Endothelial cell (in vitro differentiated cells): ENCODE data around the gene PAOX. TPM values are rescaled to one million over a fixed set of nuclear protein-coding genes. Genes with fewer than 3 reads are reported as not detected.
"Not testable (repeated sequence)": the region's sequence is repeated elsewhere in the genome, so short reads cannot be mapped to it uniquely, and the experiment has no call there.

ENCODE experiments used
- DNase-seq: peaks from one replicate; pipeline ENCODE4 v3.0.0; 2021; ENCODE audit warnings: low spot score
- H3K27ac Mint-ChIP-seq: one replicate; pipeline ENCODE4 v1.8.0; 2021; ENCODE audit warnings: mixed read lengths, inconsistent platforms; ENCODE audit not compliant: unreplicated experiment
- H3K27me3 Mint-ChIP-seq: one replicate; pipeline ENCODE4 v1.8.0; 2021; ENCODE audit warnings: mild to moderate bottlenecking, moderate library complexity, mixed read lengths, inconsistent platforms; ENCODE audit not compliant: unreplicated experiment
- H3K36me3 Mint-ChIP-seq: one replicate; pipeline ENCODE4 v1.8.0; 2021; ENCODE audit warnings: mild to moderate bottlenecking, low read depth, mixed read lengths, inconsistent platforms; ENCODE audit not compliant: unreplicated experiment
- H3K4me1 Mint-ChIP-seq: one replicate; pipeline ENCODE4 v1.8.0; 2021; ENCODE audit warnings: mild to moderate bottlenecking, mixed read lengths, inconsistent platforms; ENCODE audit not compliant: unreplicated experiment
- H3K4me3 Mint-ChIP-seq: one replicate; pipeline ENCODE4 v1.8.0; 2021; ENCODE audit warnings: mild to moderate bottlenecking, mixed read lengths, inconsistent platforms; ENCODE audit not compliant: unreplicated experiment
- H3K9me3 Mint-ChIP-seq: one replicate; pipeline ENCODE4 v1.8.0; 2021; ENCODE audit warnings: mixed read lengths, inconsistent platforms; ENCODE audit not compliant: unreplicated experiment
- total RNA-seq: library from RNA; stranded (reverse); fragmentation: NEBNext Ultra II Directional; extraction: Animal tissue kit (Norgen Biotek cat#: 25700); gene quantifications from one replicate; pipeline ENCODE4 v1.2.1, GENCODE V29; 2021; ENCODE audit not compliant: unreplicated experiment
- TF ChIP-seq, protein P1 (sequence below): fragments of 200-600 bp; sonication (generic); IDR thresholded peaks from one replicate; pipeline ENCODE4 v1.5.0; 2021; ENCODE audit warnings: antibody characterized with exemption; ENCODE audit not compliant: unreplicated experiment

PAOX gene
- total RNA-seq, 1 donor from 2014 or later, result 6.6 TPM

DNA sequence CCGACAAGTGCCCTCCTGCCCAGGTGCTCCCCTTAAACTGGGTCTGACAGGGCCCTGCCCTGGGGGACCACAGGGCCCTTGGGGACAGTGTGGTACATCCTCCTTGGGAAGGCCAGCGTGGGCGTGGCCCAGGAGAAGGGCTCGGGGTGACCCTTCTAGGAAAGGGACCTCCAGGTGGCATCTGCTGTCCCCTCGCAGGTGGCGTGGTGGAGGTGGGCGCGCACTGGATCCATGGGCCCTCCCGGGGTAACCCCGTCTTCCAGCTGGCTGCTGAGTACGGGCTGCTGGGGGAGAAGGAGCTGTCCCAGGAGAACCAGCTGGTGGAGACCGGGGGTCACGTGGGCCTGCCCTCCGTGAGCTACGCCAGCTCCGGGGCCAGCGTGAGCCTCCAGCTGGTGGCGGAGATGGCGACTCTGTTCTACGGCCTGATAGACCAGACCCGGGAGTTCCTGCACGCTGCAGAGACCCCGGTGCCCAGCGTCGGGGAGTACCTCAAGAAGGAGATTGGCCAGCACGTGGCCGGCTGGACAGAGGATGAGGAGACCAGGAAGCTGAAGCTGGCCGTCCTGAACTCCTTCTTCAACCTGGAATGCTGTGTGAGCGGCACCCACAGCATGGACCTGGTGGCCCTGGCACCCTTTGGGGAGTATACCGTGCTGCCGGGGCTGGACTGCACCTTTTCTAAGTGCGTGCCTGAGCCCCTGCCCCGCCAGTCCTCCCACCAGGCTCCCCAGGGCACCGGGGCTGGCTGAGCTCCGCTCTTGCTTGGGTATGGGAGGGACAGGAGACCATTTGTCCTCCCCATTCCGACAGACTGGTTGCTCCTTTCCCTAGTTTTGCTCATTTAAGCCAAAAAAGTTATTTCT, 972 bp downstream of the PAOX start:
- no peak for DNase-seq
- Mint-ChIP-seq H3K36me3 (no peaks in the 10 kb centered on the region), H3K9me3 (no peaks in the 10 kb centered on the region), H3K27ac (no peak overlapping the region), H3K4me3 (peak overlapping the region; percentile 14), H3K4me1 (no peaks in the 10 kb centered on the region), H3K27me3 (peaks cover 21% of the 10 kb centered on the region)
- TF ChIP-seq, protein P1, sequence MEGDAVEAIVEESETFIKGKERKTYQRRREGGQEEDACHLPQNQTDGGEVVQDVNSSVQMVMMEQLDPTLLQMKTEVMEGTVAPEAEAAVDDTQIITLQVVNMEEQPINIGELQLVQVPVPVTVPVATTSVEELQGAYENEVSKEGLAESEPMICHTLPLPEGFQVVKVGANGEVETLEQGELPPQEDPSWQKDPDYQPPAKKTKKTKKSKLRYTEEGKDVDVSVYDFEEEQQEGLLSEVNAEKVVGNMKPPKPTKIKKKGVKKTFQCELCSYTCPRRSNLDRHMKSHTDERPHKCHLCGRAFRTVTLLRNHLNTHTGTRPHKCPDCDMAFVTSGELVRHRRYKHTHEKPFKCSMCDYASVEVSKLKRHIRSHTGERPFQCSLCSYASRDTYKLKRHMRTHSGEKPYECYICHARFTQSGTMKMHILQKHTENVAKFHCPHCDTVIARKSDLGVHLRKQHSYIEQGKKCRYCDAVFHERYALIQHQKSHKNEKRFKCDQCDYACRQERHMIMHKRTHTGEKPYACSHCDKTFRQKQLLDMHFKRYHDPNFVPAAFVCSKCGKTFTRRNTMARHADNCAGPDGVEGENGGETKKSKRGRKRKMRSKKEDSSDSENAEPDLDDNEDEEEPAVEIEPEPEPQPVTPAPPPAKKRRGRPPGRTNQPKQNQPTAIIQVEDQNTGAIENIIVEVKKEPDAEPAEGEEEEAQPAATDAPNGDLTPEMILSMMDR, result no peak

DNA sequence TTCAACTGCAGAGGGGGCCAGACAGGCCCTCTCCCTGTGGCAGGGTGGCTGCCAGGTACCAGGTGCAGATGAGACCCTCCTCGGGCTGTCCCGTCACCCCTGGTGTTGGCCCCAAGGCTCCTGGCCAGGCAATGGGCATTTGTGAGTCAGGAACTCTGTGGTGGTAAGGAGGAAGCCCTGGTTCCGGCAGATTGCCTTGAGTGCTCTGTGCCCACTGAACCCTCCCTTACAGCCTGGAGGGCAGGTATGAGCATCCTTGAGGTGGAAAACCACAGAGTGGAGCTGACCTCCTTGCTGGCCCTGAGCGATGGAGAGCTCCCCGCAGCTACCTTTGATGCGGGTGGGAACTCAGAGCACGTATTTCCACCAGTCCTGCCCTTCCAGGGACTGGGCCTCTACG, 2.0 kb downstream of the PAOX start:
- H3K4me3 Mint-ChIP-seq, result no peak overlapping the region

DNA sequence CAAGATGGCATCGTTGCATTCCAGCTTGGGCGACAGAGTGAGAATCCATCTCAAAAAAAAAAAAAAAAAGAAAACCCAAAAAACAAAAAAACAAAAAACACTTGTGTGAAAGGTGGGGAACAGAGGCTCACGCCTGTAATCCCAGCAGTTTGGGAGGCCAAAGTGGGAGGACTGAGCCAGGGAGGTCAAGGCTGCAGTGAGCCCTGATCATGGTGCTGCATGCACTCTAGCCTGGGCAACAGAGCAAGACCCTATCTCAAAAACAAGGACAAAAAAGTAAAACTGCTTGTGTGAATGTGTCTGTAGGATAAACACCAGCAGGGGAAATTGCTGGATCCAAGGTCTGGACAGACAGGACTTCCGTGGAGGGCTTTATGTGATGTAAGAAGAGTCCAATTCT, 4.5 kb downstream of the PAOX start:
- TF ChIP-seq, protein P1, result no peak
- DNase-seq, result no peak

More for the DNA sequence above, 2.0 kb downstream of the PAOX start:
- Mint-ChIP-seq H3K9me3 (no peaks in the 10 kb centered on the region), H3K27me3 (peaks cover 13% of the 10 kb centered on the region), H3K4me1 (no peaks in the 10 kb centered on the region), H3K27ac (no peak overlapping the region), H3K36me3 (no peaks in the 10 kb centered on the region)
- TF ChIP-seq, protein P1, result no peak
- no peak for DNase-seq

DNA sequence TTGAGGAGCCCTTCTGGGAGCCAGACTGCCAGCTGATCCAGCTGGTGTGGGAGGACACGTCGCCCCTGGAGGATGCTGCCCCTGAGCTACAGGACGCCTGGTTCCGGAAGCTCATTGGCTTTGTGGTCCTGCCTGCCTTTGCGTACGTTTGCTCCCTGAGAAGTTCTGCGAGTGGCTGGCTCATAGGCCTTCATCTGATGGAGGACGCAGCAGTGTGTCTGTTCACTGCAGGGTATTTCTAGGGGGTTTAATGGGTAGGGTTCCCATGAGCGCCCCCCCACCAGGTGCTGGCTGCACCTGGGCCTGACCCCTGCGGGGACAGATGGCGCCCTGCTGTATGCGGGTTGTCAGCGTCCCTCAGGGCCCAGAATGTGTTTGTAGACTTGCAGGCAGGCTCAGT, 5.0 kb downstream of the PAOX start:
- Mint-ChIP-seq H3K27me3 (peaks cover 7% of the 10 kb centered on the region), H3K36me3 (peaks cover 3% of the 10 kb centered on the region), H3K9me3 (no peaks in the 10 kb centered on the region), H3K4me1 (peaks cover 5% of the 10 kb centered on the region), H3K4me3 (no peak overlapping the region), H3K27ac (no peak overlapping the region)
- DNase-seq, result no peak
- TF ChIP-seq, protein P1, result no peak

More for the DNA sequence above, 4.5 kb downstream of the PAOX start:
- Mint-ChIP-seq H3K9me3 (no peaks in the 10 kb centered on the region), H3K36me3 (peaks cover 3% of the 10 kb centered on the region), H3K4me1 (peaks cover 3% of the 10 kb centered on the region), H3K27ac (no peak overlapping the region), H3K27me3 (peaks cover 7% of the 10 kb centered on the region), H3K4me3 (no peak overlapping the region)

DNA sequence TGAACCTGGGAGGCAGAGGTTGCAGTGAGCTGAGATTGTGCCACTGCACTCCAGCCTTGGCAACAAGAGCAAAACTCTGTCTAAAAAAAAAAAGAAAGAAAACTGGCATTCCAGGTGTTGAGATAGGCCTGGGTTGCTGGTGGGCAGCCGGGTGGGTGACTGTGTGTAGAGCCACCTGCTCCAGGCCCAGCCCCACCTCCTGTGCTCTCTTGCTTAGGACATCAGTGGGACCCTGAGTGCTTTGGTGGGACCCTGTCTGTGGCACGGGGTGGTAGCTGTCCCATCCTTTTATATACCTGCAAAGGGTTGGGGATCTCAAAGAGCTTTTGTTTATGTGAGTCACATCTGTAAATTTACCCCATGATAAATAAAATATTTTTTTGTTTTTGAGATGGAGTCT, 6.2 kb downstream of the PAOX start:
- Mint-ChIP-seq H3K9me3 (no peaks in the 10 kb centered on the region), H3K36me3 (peaks cover 3% of the 10 kb centered on the region), H3K4me1 (peaks cover 6% of the 10 kb centered on the region), H3K27ac (no peak overlapping the region), H3K4me3 (no peak overlapping the region), H3K27me3 (peaks cover 7% of the 10 kb centered on the region)
- TF ChIP-seq, protein P1, result no peak
- no peak for DNase-seq

DNA sequence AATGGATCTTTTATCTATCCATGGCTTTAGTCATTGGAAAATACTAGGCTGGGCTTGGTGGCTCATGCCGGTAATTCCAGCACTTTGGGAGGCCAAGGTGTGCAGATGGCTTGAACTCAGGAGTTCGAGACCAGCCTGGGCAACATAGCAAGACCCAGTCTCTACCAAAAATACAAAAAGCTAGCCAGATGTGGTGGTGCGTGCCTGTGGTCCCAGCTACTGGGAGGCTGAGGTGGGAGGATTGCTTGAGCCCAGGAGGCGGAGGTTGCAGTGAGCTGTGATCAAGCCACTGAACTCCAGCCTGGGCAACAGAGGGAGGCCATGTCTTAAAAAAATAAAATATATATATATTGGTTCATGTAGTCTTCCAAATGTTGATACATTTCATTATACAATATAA, 7.9 kb downstream of the PAOX start:
- H3K9me3 Mint-ChIP-seq, DNase-seq, H3K27ac Mint-ChIP-seq, H3K27me3 Mint-ChIP-seq, H3K36me3 Mint-ChIP-seq, H3K4me3 Mint-ChIP-seq: not testable (repeated sequence)
- H3K4me1 Mint-ChIP-seq, result peaks cover 19% of the 10 kb centered on the region
